Activated T-helper 9 cell treated with anti-CD3 and anti-CD28 coated beads, Interleukin-2, amount 50 U/mL, for 16 hours (primary cell): ENCODE results near the gene CADM4.
"Not testable (repeated sequence)": the region's sequence is repeated elsewhere in the genome, so short reads cannot be mapped to it uniquely, and the experiment has no call there.

Source experiments
- DNase-seq: peaks from one replicate; pipeline ENCODE4 v3.0.0-alpha.2; 2020; ENCODE audit warnings: low read depth

Gene CADM4

GRCh38 chr19:43606569-43607229 is 33.0 kb downstream of the CADM4 start:
- DNase-seq, result no peak

- DNase-seq, result no peak
Observed at GRCh38 chr19:43605875-43606568, 33.6 kb downstream of the CADM4 start.

GRCh38 chr19:43600326-43600725 is 39.3 kb downstream of the CADM4 start:
- not testable (repeated sequence) for DNase-seq

- no peak for DNase-seq
Observed at GRCh38 chr19:43599635-43600295, 39.9 kb downstream of the CADM4 start.

- DNase-seq, result no peak
Observed at GRCh38 chr19:43598445-43599240, 41.0 kb downstream of the CADM4 start.

- DNase-seq, result no peak
Observed at GRCh38 chr19:43597876-43598275, 41.8 kb downstream of the CADM4 start.

- no peak for DNase-seq
Observed at GRCh38 chr19:43596842-43597461, 42.7 kb downstream of the CADM4 start.

- peak; percentile 100 for DNase-seq
Observed at GRCh38 chr19:43595999-43596841, 43.4 kb downstream of the CADM4 start, which contains the start of the genes IRGQ and ZNF576. TSS of gene IRGQ (minus strand) at chr19:43596134. CDS start at chr19:43595338, 796 bp downstream. TSS of gene ZNF576 (plus strand) at chr19:43596595. CDS start at chr19:43597109, 514 bp downstream.

- no peak for DNase-seq
Observed at GRCh38 chr19:43595605-43595998, 44.0 kb downstream of the CADM4 start.

GRCh38 chr19:43594710-43595604 is 44.7 kb downstream of the CADM4 start:
- peak; percentile 59 for DNase-seq

GRCh38 chr19:43594081-43594697 is 45.5 kb downstream of the CADM4 start:
- DNase-seq, result no peak

- no peak for DNase-seq
Observed at GRCh38 chr19:43592800-43593350, 46.8 kb downstream of the CADM4 start.

- no peak for DNase-seq
Observed at GRCh38 chr19:43591904-43592772, 47.5 kb downstream of the CADM4 start.

- no peak for DNase-seq
Observed at GRCh38 chr19:43589678-43590077, 50.0 kb downstream of the CADM4 start.

- DNase-seq, result no peak
Observed at GRCh38 chr19:43589277-43589676, 50.4 kb downstream of the CADM4 start.

- DNase-seq, result not testable (repeated sequence)
Observed at GRCh38 chr19:43587029-43587428, 52.6 kb downstream of the CADM4 start.

GRCh38 chr19:43586346-43586745 is 53.3 kb downstream of the CADM4 start:
- DNase-seq, result no peak

- DNase-seq, result no peak
Observed at GRCh38 chr19:43584484-43584883, 55.2 kb downstream of the CADM4 start.
